ENCODE results near the gene PRUNE2.
A peak's percentile ranks its signal among the peaks of the same experiment; 100 is the strongest.

The PRUNE2 gene

DNA sequence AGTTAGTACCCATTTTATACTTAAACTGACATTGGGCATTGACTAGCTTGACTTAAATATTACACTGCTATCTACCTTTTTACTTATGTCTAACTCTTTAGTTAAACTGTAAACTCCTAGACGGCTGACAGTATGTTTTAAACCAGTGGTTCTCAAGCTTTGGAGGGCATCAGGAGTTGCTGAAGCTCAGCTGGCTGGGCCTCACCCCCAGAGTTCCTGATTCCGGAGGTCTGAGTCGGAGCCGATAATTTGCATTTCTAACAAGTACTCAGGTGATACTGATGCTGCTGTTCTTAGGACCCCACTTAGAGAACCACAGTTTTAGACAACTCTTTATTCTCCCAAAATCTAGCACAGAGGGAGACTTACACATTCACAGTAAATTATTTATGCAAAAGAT, 205.0 kb downstream of the PRUNE2 start:
- DNase-seq: no peak

DNA sequence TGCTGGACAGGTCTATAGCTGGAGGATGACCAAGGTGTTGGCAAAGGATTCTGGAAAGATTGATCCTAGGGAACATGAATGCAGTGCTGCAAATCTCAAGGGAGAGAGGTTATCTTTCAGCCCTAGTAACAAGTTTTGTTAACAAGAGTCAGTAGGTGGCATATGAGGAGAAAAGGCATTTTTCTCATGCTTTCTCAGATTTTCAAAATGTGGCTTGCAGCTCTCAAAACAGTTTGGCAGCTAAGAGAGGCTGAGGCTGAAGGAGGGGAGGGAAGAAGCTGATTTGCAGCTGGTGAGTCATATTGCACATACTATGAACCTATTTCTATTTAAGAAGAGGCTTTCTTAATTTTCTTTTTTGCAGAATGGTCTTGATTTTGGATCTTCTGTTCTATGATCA, 205.9 kb downstream of the PRUNE2 start:
- DNase-seq: peak in 3 of 58 donors; percentile 9 to 46 (median 26)

DNA sequence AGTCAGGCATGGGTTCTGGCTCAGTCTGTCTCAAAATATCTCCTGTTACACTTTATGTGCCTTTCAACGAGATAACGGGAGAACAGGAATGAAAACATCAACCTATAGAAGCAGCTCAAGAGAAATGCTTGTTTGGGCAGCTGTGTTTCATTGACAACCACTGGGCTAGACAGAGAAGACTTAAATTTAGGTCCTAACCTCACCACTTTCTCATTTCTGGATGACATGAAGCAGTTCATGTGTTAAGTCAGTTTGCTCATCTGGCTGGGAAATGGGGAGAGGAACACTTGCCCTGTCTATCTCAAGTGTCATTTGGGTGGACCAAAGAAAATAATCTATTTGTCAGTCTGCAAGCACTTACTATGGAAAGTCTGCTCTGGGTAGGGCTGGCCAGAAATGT, 208.4 kb downstream of the PRUNE2 start:
- no peak for DNase-seq

GRCh38 chr9:76697081-76697480, 208.8 kb downstream of the PRUNE2 start:
- no peak for DNase-seq

GRCh38 chr9:76693912-76694311, 212.0 kb downstream of the PRUNE2 start:
- DNase-seq: no peak

GRCh38 chr9:76692458-76693129, 213.3 kb downstream of the PRUNE2 start:
- no peak for DNase-seq

GRCh38 chr9:76691517-76692313, 214.2 kb downstream of the PRUNE2 start:
- peak in 39 of 58 donors; percentile 9 to 82 (median 37) for DNase-seq

- DNase-seq: no peak
Observed at GRCh38 chr9:76690973-76691370, 214.9 kb downstream of the PRUNE2 start.

- DNase-seq: no peak
Observed at GRCh38 chr9:76690246-76690972, 215.5 kb downstream of the PRUNE2 start.

DNA sequence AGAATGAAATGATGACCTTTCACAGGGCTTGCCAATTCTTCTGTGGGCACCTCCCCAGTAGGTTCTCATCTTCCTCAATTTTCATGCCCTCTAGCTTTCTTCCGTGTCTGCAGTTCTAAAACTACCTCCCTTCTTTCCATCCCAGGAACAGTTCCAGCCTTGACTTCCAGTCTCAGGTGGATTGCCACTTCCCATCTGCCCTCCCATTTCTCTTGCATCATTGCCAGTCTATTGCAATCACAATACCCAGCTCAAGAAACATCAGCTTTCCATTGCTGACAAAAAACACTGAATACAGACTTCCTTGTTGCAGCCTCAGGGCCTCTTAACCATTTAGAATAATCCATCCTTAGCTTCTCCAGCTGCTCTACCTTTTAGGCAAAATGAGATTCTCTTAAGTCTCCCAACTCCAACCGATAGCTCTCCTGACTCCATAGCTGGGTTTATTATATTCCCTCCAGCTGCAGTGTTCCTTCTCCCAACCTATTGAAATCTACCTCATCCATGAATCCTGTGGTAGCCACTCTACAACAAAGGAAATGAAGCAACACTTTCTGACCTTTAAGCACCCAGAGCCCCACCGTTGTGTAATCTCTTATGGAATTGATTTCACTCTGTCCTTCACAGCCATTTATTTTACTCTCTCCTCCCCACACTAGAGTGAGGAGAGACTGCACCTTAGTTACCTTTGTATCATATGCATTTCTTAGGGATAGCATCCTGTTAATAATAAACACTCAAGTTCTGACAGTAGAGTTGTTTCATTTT, 217.3 kb downstream of the PRUNE2 start:
- no peak for DNase-seq

- DNase-seq: no peak
Observed at GRCh38 chr9:76687861-76688391, 218.0 kb downstream of the PRUNE2 start.

DNA sequence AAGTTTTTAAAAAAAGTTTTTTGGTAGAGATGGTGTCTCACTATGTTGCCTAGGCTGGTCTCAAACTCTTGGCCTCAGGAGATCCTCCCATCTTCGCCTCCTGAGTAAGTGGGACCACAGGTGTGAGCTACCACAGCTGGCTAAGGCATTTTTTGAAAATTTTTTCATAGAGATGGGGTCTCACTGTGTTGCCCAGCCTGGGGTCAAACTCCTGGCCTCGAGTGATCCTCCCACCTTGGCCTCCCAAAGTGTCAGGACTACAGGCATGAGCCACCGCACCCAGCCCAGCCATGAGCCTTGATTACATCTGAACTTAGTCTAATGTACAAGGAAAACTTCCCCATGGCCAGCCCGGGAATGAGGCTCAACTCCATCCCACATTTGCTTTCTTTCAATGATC, 219.2 kb downstream of the PRUNE2 start:
- no peak for DNase-seq

DNA sequence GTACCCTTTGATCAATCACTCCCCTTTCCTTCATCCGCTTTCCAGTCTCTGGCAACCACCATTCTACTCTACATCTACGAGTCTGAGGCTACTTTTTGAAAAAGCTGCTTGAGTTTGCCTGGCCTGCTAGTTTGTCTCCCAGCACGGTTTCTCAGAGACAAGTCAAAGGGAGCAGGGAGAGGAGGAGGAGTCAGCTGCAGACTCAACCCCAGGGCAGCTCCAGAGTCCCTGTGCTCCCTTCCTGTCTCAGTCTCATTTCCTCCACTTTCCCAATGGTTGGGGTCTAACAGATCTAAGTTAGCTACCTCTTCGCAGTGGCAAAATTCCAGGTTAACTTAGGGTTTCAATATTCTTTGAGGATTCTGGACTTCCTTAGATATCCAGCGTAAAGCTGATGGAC, 221.7 kb downstream of the PRUNE2 start:
- DNase-seq: no peak

GRCh38 chr9:76681556-76681955, 224.4 kb downstream of the PRUNE2 start:
- DNase-seq: no peak

- no peak for DNase-seq
Observed at GRCh38 chr9:76680716-76681425, 225.0 kb downstream of the PRUNE2 start.

DNA sequence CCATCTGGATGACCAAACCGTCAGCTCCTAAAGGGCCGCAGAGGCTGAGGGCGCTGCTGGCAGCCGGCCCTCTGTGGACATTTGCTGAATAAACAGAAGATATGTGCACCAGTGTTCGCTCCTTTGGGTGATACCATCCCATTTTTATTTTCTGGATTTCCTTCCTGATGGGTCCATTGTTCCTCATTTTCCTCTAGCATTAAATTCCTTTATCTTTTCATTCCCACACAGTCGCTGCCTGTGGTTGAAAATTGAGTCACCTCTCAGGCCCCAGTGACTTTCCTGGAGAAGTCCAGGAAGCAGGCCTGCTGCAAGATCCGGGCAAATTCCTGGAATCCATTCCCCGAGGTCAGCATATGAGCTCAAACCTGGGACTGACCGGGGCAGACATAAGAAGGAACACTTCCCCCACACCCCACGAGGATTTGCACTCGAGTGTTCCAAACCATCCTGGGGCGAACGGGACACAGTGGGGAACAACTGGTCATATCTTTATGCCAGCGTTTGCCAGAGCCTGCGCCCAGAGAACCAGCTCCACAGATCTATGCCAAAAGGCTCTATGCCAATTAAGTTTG, 228.3 kb downstream of the PRUNE2 start:
- no peak for DNase-seq

DNA sequence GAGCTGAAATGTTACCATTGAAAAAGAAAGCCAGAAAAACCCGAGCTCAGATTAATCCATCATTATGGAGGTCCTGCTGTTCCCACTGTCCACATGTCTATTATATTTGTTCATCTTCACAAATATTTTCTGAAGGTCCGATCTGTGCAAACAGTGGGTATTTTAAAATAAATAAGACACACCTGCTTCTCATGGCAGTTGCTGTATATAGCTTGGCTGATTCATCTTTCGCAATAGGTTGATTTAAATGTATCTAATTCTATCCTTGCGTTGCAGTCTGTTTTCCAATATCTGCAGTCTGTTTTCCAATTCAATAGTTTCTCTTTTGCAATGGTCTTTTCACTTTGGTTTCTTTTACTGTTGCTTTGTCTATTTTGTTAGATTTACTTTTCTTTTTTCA, 229.1 kb downstream of the PRUNE2 start:
- DNase-seq: no peak

- no peak for DNase-seq
Observed at GRCh38 chr9:76667521-76667957, 238.4 kb downstream of the PRUNE2 start.

DNA sequence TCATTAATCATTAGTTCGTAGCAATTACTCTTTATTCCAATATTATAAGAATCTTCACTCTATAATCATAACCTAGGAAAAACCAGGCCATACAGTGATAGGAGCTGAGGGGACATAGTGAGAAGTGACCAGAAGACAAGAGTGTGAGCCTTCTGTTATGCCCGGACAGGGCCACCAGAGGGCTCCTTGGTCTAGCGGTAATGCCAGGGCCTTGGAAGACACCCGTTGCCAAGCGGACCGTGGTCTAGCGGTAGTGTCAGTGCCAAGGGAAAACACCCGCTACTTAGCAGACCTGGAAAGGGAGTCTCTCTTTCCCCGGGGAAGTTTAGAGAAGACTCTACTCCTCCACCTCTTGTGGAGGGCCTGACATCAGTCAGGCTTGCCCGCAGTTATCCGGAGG, 239.9 kb downstream of the PRUNE2 start:
- DNase-seq: peak in 4 of 58 donors; percentile 3 to 36 (median 8)

DNA sequence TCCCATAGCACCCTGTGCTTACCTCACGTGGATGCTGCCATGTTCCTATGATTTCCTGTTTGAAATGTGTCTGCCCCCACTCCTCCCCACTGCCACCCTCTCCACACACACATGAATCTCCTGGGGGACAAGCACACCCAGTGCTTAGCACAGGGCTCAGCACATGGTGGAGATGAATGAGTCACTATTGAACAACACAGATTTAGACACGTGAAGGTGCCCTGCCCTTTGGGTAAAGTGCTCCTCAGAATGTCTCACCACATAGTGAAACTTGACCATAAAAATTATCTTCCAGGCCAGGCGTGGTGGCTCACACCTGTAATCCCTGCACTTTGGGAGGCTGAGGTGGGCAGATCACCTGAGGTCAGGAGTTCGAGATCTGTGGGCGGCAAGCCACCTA, 240.5 kb downstream of the PRUNE2 start:
- no peak for DNase-seq

Measured in anterior cingulate cortex (tissue), 58 donors.